Measurements from ENCODE around the gene ALCAM.

Gene ALCAM

GRCh38 chr3:105473521-105474223 is 107.0 kb downstream of the ALCAM start:
- no peak for TF ChIP-seq FOXP2 (optimal IDR thresholded peaks at IDR 0.05; ENCODE audit: borderline replicate concordance, extremely low read depth, extremely low read length, insufficient read depth)
- TF ChIP-seq POLR2AphosphoS5 (IDR thresholded peaks at IDR 0.05; ENCODE audit: low read depth, low read length): no peak
- no peak for TF ChIP-seq SIN3A (IDR thresholded peaks at IDR 0.05; ENCODE audit: borderline replicate concordance, insufficient read depth, low read length)
- no peak for TF ChIP-seq TAF1 (IDR thresholded peaks at IDR 0.05; ENCODE audit: borderline replicate concordance, insufficient read depth, low read length)
- no peak for TF ChIP-seq REST (IDR thresholded peaks at IDR 0.05; ENCODE audit: insufficient read depth in 1 of 2, low read depth in 2 of 2, low read length in 2 of 2)

- no peak for TF ChIP-seq TAF1 (IDR thresholded peaks at IDR 0.05; ENCODE audit: borderline replicate concordance, insufficient read depth, low read length)
- TF ChIP-seq REST (IDR thresholded peaks at IDR 0.05; ENCODE audit: insufficient read depth in 1 of 2, low read depth in 2 of 2, low read length in 2 of 2): no peak
- no peak for TF ChIP-seq FOXP2 (optimal IDR thresholded peaks at IDR 0.05; ENCODE audit: borderline replicate concordance, extremely low read depth, extremely low read length, insufficient read depth)
- no peak for TF ChIP-seq SIN3A (IDR thresholded peaks at IDR 0.05; ENCODE audit: borderline replicate concordance, insufficient read depth, low read length)
These were observed 114.1 kb downstream of the ALCAM start for GRCh38 chr3:105480768-105481167.

- no peak for TF ChIP-seq REST (IDR thresholded peaks at IDR 0.05; ENCODE audit: insufficient read depth in 1 of 2, low read depth in 2 of 2, low read length in 2 of 2)
- TF ChIP-seq TAF1 (IDR thresholded peaks at IDR 0.05; ENCODE audit: borderline replicate concordance, insufficient read depth, low read length): no peak
- no peak for TF ChIP-seq POLR2AphosphoS5 (IDR thresholded peaks at IDR 0.05; ENCODE audit: low read depth, low read length)
- TF ChIP-seq SIN3A (IDR thresholded peaks at IDR 0.05; ENCODE audit: borderline replicate concordance, insufficient read depth, low read length): no peak
- TF ChIP-seq FOXP2 (optimal IDR thresholded peaks at IDR 0.05; ENCODE audit: borderline replicate concordance, extremely low read depth, extremely low read length, insufficient read depth): no peak
These were observed 116.8 kb downstream of the ALCAM start for GRCh38 chr3:105483476-105483875.

- TF ChIP-seq SIN3A (IDR thresholded peaks at IDR 0.05; ENCODE audit: borderline replicate concordance, insufficient read depth, low read length) (no peak), FOXP2 (optimal IDR thresholded peaks at IDR 0.05; ENCODE audit: borderline replicate concordance, extremely low read depth, extremely low read length, insufficient read depth) (no peak), REST (IDR thresholded peaks at IDR 0.05; ENCODE audit: insufficient read depth in 1 of 2, low read depth in 2 of 2, low read length in 2 of 2) (no peak), POLR2AphosphoS5 (IDR thresholded peaks at IDR 0.05; ENCODE audit: low read depth, low read length) (no peak), TAF1 (IDR thresholded peaks at IDR 0.05; ENCODE audit: borderline replicate concordance, insufficient read depth, low read length) (no peak)
These were observed 123.3 kb downstream of the ALCAM start for GRCh38 chr3:105490045-105490444.
